Lung (tissue), 12 donors: ENCODE results near the gene RAB3IP. TPM values are rescaled to one million over a fixed set of nuclear protein-coding genes. Genes with fewer than 3 reads are reported as not detected.
"Not testable (repeated sequence)": the region's sequence is repeated elsewhere in the genome, so short reads cannot be mapped to it uniquely, and the experiment has no call there.

ENCODE experiments used
- ATAC-seq: fragments of 200-7000 bp; cut with Tn5 transposase; one replicate; pipeline ENCODE4 v1.9.1; 2020; ENCODE audit warnings: moderate number of reproducible peaks; ENCODE audit not compliant: insufficient read depth, low FRiP score
- DNase-seq, 3 donors: peaks; one replicate each; pipeline ENCODE4 v3.0.0-alpha.2; 2013 to 2017
- H3K27ac ChIP-seq, 2 donors: one replicate each; pipeline ENCODE4 v1.5.1; 2013; ENCODE audit warnings: mild to moderate bottlenecking in 2 of 2, moderate library complexity in 2 of 2, control low read depth in 1 of 2, inconsistent platforms in 1 of 2, low read depth in 1 of 2, low read length in 1 of 2
- H3K27me3 ChIP-seq, 3 donors: one replicate each; pipeline ENCODE4 v1.5.1; 2013; ENCODE audit warnings: low read length in 2 of 3; ENCODE audit not compliant: control insufficient read depth in 3 of 3, insufficient read depth in 3 of 3
- H3K36me3 ChIP-seq, 4 donors: one replicate each; pipeline ENCODE4 v1.5.1; 2013; ENCODE audit warnings: low read length in 4 of 4, mild to moderate bottlenecking in 1 of 4, moderate library complexity in 1 of 4; ENCODE audit not compliant: control insufficient read depth in 4 of 4, insufficient read depth in 4 of 4
- H3K4me1 ChIP-seq, 5 donors: one replicate each; pipeline ENCODE4 v1.5.1; 2013; ENCODE audit warnings: low read length in 5 of 5, mild to moderate bottlenecking in 2 of 5, moderate library complexity in 1 of 5; ENCODE audit not compliant: control insufficient read depth in 5 of 5, insufficient read depth in 5 of 5
- H3K4me3 ChIP-seq: one replicate; pipeline ENCODE4 v1.5.1; 2013; ENCODE audit warnings: mild to moderate bottlenecking, control low read depth, moderate library complexity
- H3K9ac ChIP-seq, 2 donors: one replicate each; pipeline ENCODE4 v1.5.1; 2013; ENCODE audit warnings: low read length in 2 of 2, control low read depth in 1 of 2; ENCODE audit not compliant: insufficient read depth in 1 of 2
- H3K9me3 ChIP-seq, 4 donors: one replicate each; pipeline ENCODE4 v1.5.1; 2013; ENCODE audit warnings: low read length in 3 of 4, mild to moderate bottlenecking in 1 of 4, moderate library complexity in 1 of 4; ENCODE audit not compliant: control insufficient read depth in 4 of 4, insufficient read depth in 3 of 4
- WGBS, 2 donors: extraction: QIAGEN DNeasy Blood & Tissue Kit; methylation state at CpG; one replicate each; pipeline ENCODE4 v1.1.7; 2013; 5-methylcytosine and 5-hydroxymethylcytosine counted together
- polyA plus RNA-seq, 2 donors: library from polyadenylated mRNA; stranded (reverse); fragments of 200-250 nt; gene quantifications; one replicate each; pipeline ENCODE4 v1.2.1, GENCODE V29; 2013
- total RNA-seq, 2 donors: library from RNA; depleted of rRNA in 1 of 2; stranded (reverse); fragments of >200 nt in 1 of 2; gene quantifications; one replicate each; pipeline ENCODE4 v1.2.1, GENCODE V29; 2014 to 2021
- TF ChIP-seq, protein P1 (sequence below): IDR thresholded peaks from 2 replicates; pipeline ENCODE4 v1.5.1; 2012; ENCODE audit warnings: mild to moderate bottlenecking; ENCODE audit errors: control extremely low read depth, extremely low read depth
- donor health status: control.
- donor health status: control.
- donor health status: Bipolar disorder and iron deficiency.
- donor health status: healthy.
- donor health status: DM: yes; HTN: yes; CAD: no.

Gene RAB3IP
- total and polyA plus RNA-seq, 4 donors = 13.2 to 77.0 (median 30.5) TPM

GRCh38 chr12:69789351-69789750, 50.7 kb downstream of the RAB3IP start:
- TF ChIP-seq, protein P1, sequence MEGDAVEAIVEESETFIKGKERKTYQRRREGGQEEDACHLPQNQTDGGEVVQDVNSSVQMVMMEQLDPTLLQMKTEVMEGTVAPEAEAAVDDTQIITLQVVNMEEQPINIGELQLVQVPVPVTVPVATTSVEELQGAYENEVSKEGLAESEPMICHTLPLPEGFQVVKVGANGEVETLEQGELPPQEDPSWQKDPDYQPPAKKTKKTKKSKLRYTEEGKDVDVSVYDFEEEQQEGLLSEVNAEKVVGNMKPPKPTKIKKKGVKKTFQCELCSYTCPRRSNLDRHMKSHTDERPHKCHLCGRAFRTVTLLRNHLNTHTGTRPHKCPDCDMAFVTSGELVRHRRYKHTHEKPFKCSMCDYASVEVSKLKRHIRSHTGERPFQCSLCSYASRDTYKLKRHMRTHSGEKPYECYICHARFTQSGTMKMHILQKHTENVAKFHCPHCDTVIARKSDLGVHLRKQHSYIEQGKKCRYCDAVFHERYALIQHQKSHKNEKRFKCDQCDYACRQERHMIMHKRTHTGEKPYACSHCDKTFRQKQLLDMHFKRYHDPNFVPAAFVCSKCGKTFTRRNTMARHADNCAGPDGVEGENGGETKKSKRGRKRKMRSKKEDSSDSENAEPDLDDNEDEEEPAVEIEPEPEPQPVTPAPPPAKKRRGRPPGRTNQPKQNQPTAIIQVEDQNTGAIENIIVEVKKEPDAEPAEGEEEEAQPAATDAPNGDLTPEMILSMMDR = no peak
- Histone ChIP-seq H3K27ac (no peak overlapping the region), H3K9ac (no peak overlapping the region), H3K4me1 (no peaks in the 10 kb centered on the region), H3K36me3 (peaks cover 0 to 6% (median 3%) of the 10 kb centered on the region in 4 donors), H3K4me3 (no peak overlapping the region), H3K9me3 (peaks cover 0 to 8% (median 2%) of the 10 kb centered on the region in 4 donors), H3K27me3 (no peaks in the 10 kb centered on the region)
- no peak for ATAC-seq
- DNase-seq = no peak

DNA sequence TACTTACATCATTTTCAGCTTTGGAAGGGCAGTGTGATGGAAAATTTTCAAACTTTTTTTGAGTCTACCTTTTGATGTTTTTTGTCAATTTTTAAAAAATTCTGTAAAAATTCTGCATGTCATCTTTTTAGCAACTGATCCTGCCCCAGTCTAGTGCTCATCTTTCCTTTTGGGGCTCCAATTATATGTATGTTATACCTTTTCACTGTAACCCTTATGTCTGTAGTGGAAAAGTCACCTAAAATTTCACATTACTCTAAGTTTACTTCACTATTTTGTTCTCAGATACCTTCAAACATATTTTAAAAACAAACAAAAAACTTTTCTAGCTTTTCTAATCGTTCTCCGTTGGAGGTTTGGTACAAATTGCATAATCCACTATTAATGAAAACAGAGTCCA, 53.9 kb downstream of the RAB3IP start:
- Histone ChIP-seq H3K4me3 (no peak overlapping the region), H3K4me1 (no peaks in the 10 kb centered on the region), H3K9ac (no peak overlapping the region), H3K36me3 (peaks cover 0 to 6% (median 4%) of the 10 kb centered on the region in 4 donors), H3K27me3 (no peaks in the 10 kb centered on the region), H3K27ac (no peak overlapping the region), H3K9me3 (peaks cover 0 to 8% (median 2%) of the 10 kb centered on the region in 4 donors)
- 92 to 97% methylated on average over 2 of the region's 2 CpGs for WGBS, 2 donors
- TF ChIP-seq, protein P1 = no peak
- no peak for DNase-seq
- no peak for ATAC-seq

DNA sequence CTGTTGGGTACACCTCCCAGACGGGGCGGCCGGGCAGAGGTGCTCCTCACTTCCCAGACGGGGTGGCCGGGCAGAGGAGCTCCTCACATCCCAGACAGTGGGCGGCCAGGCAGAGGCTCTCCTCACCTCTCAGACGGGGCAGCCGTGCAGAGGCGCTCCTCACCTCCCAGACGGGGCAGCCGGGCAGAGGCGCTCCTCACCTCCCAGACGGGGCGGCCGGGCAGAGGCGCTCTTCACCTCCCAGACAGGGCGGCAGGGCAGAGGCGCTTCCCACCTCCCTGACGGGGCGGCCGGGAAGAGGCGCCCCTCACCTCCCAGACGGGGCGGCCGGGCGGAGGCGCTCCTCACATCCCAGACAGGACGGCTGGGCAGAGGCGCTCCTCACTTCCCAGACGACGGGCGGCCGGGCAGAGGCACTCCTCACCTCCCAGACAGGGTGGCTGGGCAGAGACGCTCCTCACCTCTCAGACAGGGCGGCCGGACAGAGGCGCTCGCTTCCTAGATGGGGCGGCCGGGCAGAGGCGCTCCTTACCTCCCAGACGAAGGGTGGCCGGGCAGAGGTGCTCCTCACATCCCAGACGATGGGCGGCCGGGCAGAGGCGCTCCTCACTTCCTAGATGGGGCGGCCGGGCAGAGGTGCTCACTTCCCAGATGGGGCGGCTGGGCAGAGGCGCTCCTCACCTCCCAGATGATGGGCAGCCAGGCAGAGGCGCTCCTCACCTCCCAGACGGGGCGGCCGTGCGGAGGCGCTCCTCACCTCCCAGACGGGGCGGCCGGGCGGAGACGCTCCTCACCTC, 68.6 kb downstream of the RAB3IP start:
- DNase-seq, H3K27ac ChIP-seq, H3K9ac ChIP-seq, ATAC-seq, H3K27me3 ChIP-seq, H3K36me3 ChIP-seq, H3K4me3 ChIP-seq, H3K9me3 ChIP-seq, H3K4me1 ChIP-seq: not testable (repeated sequence)
- 96% methylated on average over 53 to 62 of the region's 62 CpGs for WGBS, 2 donors

- DNase-seq (no peak), ATAC-seq (no peak)
- Histone ChIP-seq H3K27ac (no peak overlapping the region), H3K4me1 (peaks cover 0 to 1% (median 0%) of the 10 kb centered on the region in 5 donors), H3K4me3 (no peak overlapping the region), H3K9me3 (peaks cover 0 to 10% (median 3%) of the 10 kb centered on the region in 4 donors), H3K9ac (no peak overlapping the region), H3K27me3 (no peaks in the 10 kb centered on the region), H3K36me3 (peaks cover 0 to 3% (median 2%) of the 10 kb centered on the region in 4 donors)
- 71 to 72% methylated on average over 4 of the region's 4 CpGs for WGBS, 2 donors
- TF ChIP-seq, protein P1 = no peak
Measured at GRCh38 chr12:69810870-69811498, 72.3 kb downstream of the RAB3IP start.
